K562 (cell line): ENCODE results near the gene GPSM3. TPM values are rescaled to one million over a fixed set of nuclear protein-coding genes. Genes with fewer than 3 reads are reported as not detected.

Source experiments
- BDP1 ChIP-seq: IDR thresholded peaks from 3 replicates; pipeline ENCODE4 v1.6.1; 2011; ENCODE audit not compliant: insufficient read length, insufficient read depth
- FOXP1 ChIP-seq: sonication (generic); formaldehyde crosslinking; IDR thresholded peaks from 2 replicates; pipeline ENCODE4 v1.8.0; 2022; ENCODE audit warnings: mild to moderate bottlenecking, missing genetic modification reagents
- HES1 ChIP-seq: fragments of 450-650 bp; IDR thresholded peaks from 2 replicates; pipeline ENCODE4 v1.6.1; 2016; ENCODE audit warnings: low read depth, mild to moderate bottlenecking, moderate library complexity
- MCM2 ChIP-seq: fragments of 450-650 bp; IDR thresholded peaks from 2 replicates; pipeline ENCODE4 v1.6.1; 2017; ENCODE audit warnings: low read depth, mild to moderate bottlenecking
- MCM3 ChIP-seq: fragments of 450-650 bp; IDR thresholded peaks from 2 replicates; pipeline ENCODE4 v1.6.1; 2016
- MEF2D ChIP-seq: conservative IDR thresholded peaks from 2 replicates; pipeline ENCODE4 v1.6.1; 2016; ENCODE audit warnings: low read depth, missing genetic modification characterization, missing compliant biosample characterization
- NCOA4 ChIP-seq: fragments of 450-650 bp; IDR thresholded peaks from 2 replicates; pipeline ENCODE4 v1.6.1; 2018; ENCODE audit warnings: mild to moderate bottlenecking; ENCODE audit not compliant: partially characterized antibody
- RBM25 ChIP-seq: fragments of 200-400 bp; formaldehyde crosslinking; IDR thresholded peaks from 2 replicates; pipeline ENCODE4 v1.6.1; 2018; ENCODE audit warnings: low read length, low read depth, moderate library complexity; ENCODE audit not compliant: severe bottlenecking
- SIX5 ChIP-seq, 2 experiments: IDR thresholded peaks; 2 replicates each; pipeline ENCODE4 v1.6.1; 2011; ENCODE audit warnings: low read length in 2 of 2, borderline replicate concordance in 1 of 2, low read depth in 1 of 2, mild to moderate bottlenecking in 1 of 2, moderate library complexity in 1 of 2; ENCODE audit not compliant: insufficient read depth in 1 of 2
- SNAPC5 ChIP-seq: fragments of 250-450 bp; sonication (Bioruptor Pico); IDR thresholded peaks from 2 replicates; pipeline ENCODE4 v1.8.0; 2021; ENCODE audit warnings: moderate library complexity, mild to moderate bottlenecking, inconsistent platforms
- TAF1 ChIP-seq: IDR thresholded peaks from 2 replicates; pipeline ENCODE4 v1.6.1; 2011; ENCODE audit warnings: mild to moderate bottlenecking, low read length, moderate library complexity; ENCODE audit not compliant: insufficient read depth, control insufficient read depth, severe bottlenecking; ENCODE audit errors: extremely low read depth
- TAF9B ChIP-seq: fragments of 450-650 bp; IDR thresholded peaks from 2 replicates; pipeline ENCODE4 v1.6.1; 2018; ENCODE audit warnings: mild to moderate bottlenecking; ENCODE audit not compliant: partially characterized antibody
- U2AF1 ChIP-seq: fragments of 200-400 bp; formaldehyde crosslinking; optimal IDR thresholded peaks from 2 replicates; pipeline ENCODE3; 2017; ENCODE audit warnings: mild to moderate bottlenecking, low read depth, low read length, moderate library complexity
- ZNF263 ChIP-seq: sonication (generic); formaldehyde crosslinking; IDR thresholded peaks from 2 replicates; pipeline ENCODE4 v1.8.0; 2022; ENCODE audit warnings: mild to moderate bottlenecking, missing genetic modification reagents, borderline replicate concordance
- ZNF592 ChIP-seq: fragments of 450-650 bp; IDR thresholded peaks from 2 replicates; pipeline ENCODE4 v1.6.1; 2017; ENCODE audit warnings: antibody characterized with exemption, mild to moderate bottlenecking
- polyA plus RNA-seq, 8 experiments: library from polyadenylated mRNA; depleted of rRNA in 4 of 8; stranded (reverse) in 5 of 8; unstranded in 3 of 8; fragments of >200 nt; fragmentation: Nextera tagmentation in 2 of 8; fragmentation: Illumina TruSeq in 1 of 8; extraction: Ambion mirVana in 2 of 8; extraction: Trizol in 1 of 8; gene quantifications; 2 replicates each; pipeline versions ENCODE4 v1.2.1 to v1.2.3, GENCODE V29; 2011 to 2014; ENCODE audit warnings: inconsistent platforms in 1 of 8, missing spikeins in 1 of 8
- total RNA-seq, 7 experiments: library from RNA; depleted of rRNA in 6 of 7; stranded (reverse); fragments of >200 nt in 6 of 7; fragmentation: Illumina TruSeq in 2 of 7; extraction: Trizol in 2 of 7; gene quantifications; 2 replicates each; pipeline versions ENCODE4 v1.2.1 to v1.2.3, GENCODE V29; 2011 to 2021; ENCODE audit warnings: low replicate concordance in 1 of 7
- TF ChIP-seq, protein P1 (sequence below): fragments of 450-650 bp; IDR thresholded peaks from 2 replicates; pipeline ENCODE4 v1.7.0; 2016; ENCODE audit warnings: borderline replicate concordance
- TF ChIP-seq, protein P2 (sequence below): fragments of 450-650 bp; formaldehyde crosslinking; IDR thresholded peaks from 2 replicates; pipeline ENCODE4 v1.4.0; 2022; ENCODE audit warnings: missing genetic modification characterization
- TF ChIP-seq, protein P3 (sequence below): fragments of 250-450 bp; sonication (Bioruptor Pico); IDR thresholded peaks from 2 replicates; pipeline ENCODE4 v1.8.0; 2022; ENCODE audit warnings: moderate library complexity, mild to moderate bottlenecking, inconsistent platforms

The GPSM3 gene
- total and polyA plus RNA-seq, 9 of the 15 experiments (the other 6 are each of a cell fraction or from before 2014, with no cell fraction given): 5.3 to 42.6 (median 24.4) TPM

GRCh38 chr6:32167761-32168262 is 24.6 kb downstream of the GPSM3 start (continued):
- no peak for TF ChIP-seq TAF1
- TF ChIP-seq, protein P1, sequence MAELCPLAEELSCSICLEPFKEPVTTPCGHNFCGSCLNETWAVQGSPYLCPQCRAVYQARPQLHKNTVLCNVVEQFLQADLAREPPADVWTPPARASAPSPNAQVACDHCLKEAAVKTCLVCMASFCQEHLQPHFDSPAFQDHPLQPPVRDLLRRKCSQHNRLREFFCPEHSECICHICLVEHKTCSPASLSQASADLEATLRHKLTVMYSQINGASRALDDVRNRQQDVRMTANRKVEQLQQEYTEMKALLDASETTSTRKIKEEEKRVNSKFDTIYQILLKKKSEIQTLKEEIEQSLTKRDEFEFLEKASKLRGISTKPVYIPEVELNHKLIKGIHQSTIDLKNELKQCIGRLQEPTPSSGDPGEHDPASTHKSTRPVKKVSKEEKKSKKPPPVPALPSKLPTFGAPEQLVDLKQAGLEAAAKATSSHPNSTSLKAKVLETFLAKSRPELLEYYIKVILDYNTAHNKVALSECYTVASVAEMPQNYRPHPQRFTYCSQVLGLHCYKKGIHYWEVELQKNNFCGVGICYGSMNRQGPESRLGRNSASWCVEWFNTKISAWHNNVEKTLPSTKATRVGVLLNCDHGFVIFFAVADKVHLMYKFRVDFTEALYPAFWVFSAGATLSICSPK: no peak
- TF ChIP-seq BDP1: no peak
- TF ChIP-seq SIX5 (IDR thresholded peaks at IDR 0.05; ENCODE audit: borderline replicate concordance in 1 of 2, insufficient read depth in 1 of 2, low read depth in 1 of 2, low read length in 2 of 2): no peak
- no peak for TF ChIP-seq U2AF1
- 0 out of 2 replicates have a peak, but pooled peaks have one; percentile 50 for TF ChIP-seq MEF2D (tag)
- no peak for TF ChIP-seq SNAPC5 (CRISPR knock-in tag)
- TF ChIP-seq MCM3: no peak
- TF ChIP-seq TAF9B: no peak
- TF ChIP-seq HES1: peak; percentile 79
- TF ChIP-seq, protein P2, sequence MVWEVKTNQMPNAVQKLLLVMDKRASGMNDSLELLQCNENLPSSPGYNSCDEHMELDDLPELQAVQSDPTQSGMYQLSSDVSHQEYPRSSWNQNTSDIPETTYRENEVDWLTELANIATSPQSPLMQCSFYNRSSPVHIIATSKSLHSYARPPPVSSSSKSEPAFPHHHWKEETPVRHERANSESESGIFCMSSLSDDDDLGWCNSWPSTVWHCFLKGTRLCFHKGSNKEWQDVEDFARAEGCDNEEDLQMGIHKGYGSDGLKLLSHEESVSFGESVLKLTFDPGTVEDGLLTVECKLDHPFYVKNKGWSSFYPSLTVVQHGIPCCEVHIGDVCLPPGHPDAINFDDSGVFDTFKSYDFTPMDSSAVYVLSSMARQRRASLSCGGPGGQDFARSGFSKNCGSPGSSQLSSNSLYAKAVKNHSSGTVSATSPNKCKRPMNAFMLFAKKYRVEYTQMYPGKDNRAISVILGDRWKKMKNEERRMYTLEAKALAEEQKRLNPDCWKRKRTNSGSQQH (CRISPR knock-in tag): no peak
- TF ChIP-seq, protein P3, sequence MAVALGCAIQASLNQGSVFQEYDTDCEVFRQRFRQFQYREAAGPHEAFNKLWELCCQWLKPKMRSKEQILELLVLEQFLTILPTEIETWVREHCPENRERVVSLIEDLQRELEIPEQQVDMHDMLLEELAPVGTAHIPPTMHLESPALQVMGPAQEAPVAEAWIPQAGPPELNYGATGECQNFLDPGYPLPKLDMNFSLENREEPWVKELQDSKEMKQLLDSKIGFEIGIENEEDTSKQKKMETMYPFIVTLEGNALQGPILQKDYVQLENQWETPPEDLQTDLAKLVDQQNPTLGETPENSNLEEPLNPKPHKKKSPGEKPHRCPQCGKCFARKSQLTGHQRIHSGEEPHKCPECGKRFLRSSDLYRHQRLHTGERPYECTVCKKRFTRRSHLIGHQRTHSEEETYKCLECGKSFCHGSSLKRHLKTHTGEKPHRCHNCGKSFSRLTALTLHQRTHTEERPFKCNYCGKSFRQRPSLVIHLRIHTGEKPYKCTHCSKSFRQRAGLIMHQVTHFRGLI (CRISPR knock-in tag): peak; percentile 77; the same call in 1 of the 2 replicates
- TF ChIP-seq NCOA4: no peak
- no peak for TF ChIP-seq ZNF263 (CRISPR knock-in tag)
- peak; percentile 96 for TF ChIP-seq ZNF592
- TF ChIP-seq RBM25: no peak
- TF ChIP-seq MCM2: no peak
- no peak for TF ChIP-seq FOXP1 (CRISPR knock-in tag)
